Measurements from ENCODE around the gene PTPN18.

DNA sequence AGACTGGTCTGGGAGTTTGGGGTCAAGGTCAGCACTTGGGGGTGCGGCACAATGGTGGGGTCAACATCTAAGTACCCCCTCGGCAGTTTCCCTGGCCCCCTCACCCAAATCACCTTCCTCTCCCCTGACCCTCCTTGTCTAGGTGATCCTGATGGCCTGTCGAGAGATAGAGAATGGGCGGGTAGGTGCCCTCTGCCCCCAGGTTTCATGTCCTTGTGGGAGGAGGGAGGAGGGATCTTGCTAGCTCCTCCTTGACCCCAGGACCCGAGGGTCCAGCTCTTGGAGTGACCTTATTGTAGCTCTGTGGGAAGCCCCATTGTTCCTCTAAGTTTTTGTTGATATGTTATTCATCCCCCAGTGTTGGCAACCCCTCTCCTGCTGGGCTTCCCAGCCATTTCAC is 3.6 kb downstream of the PTPN18 start:
- TF ChIP-seq, protein P1, sequence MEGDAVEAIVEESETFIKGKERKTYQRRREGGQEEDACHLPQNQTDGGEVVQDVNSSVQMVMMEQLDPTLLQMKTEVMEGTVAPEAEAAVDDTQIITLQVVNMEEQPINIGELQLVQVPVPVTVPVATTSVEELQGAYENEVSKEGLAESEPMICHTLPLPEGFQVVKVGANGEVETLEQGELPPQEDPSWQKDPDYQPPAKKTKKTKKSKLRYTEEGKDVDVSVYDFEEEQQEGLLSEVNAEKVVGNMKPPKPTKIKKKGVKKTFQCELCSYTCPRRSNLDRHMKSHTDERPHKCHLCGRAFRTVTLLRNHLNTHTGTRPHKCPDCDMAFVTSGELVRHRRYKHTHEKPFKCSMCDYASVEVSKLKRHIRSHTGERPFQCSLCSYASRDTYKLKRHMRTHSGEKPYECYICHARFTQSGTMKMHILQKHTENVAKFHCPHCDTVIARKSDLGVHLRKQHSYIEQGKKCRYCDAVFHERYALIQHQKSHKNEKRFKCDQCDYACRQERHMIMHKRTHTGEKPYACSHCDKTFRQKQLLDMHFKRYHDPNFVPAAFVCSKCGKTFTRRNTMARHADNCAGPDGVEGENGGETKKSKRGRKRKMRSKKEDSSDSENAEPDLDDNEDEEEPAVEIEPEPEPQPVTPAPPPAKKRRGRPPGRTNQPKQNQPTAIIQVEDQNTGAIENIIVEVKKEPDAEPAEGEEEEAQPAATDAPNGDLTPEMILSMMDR (IDR thresholded peaks at IDR 0.05): no peak
- no peak for TF ChIP-seq EZH2 (IDR thresholded peaks at IDR 0.05; ENCODE audit: borderline replicate concordance, insufficient read depth, low read depth, low read length, poor library complexity, severe bottlenecking)
